CD4-positive, alpha-beta T cell treated with Interleukin-17A for 4 hours (primary cell): ENCODE data around the gene PIM3.

Experiments
- DNase-seq: peaks from one replicate; pipeline ENCODE4 v3.0.0-alpha.2; 2020; ENCODE audit warnings: mixed read lengths

The PIM3 gene

GRCh38 chr22:49960159-49961004, at the start of gene PIM3:
PIM3 (plus strand) TSS chr22:49960772; CDS start chr22:49960948, 176 bp downstream.
- peak; percentile 94 for DNase-seq

- no peak for DNase-seq
Observed at GRCh38 chr22:49911881-49912625, 48.5 kb upstream of the PIM3 start.

GRCh38 chr22:49913026-49913425, 47.5 kb upstream of the PIM3 start:
- no peak for DNase-seq

GRCh38 chr22:49913446-49913845, 47.1 kb upstream of the PIM3 start:
- DNase-seq, result no peak

- DNase-seq, result no peak
Observed at GRCh38 chr22:49914256-49914655, 46.3 kb upstream of the PIM3 start.

- DNase-seq, result no peak
Observed at GRCh38 chr22:49915610-49916009, 45.0 kb upstream of the PIM3 start.

- DNase-seq, result no peak
Observed at GRCh38 chr22:49916831-49917230, 43.7 kb upstream of the PIM3 start.

- peak; percentile 96 for DNase-seq
Observed at GRCh38 chr22:49917974-49918910, 42.3 kb upstream of the PIM3 start, which contains the start of the genes ALG12 and CRELD2. ALG12 (minus strand) TSS chr22:49918438; CDS start chr22:49913765, 4,673 bp downstream. CRELD2 (plus strand) TSS chr22:49918634; CDS start chr22:49918770, 136 bp downstream.

GRCh38 chr22:49918911-49919881, 41.4 kb upstream of the PIM3 start:
- DNase-seq, result no peak

GRCh38 chr22:49920859-49921258, 39.7 kb upstream of the PIM3 start:
- no peak for DNase-seq

- DNase-seq, result no peak
Observed at GRCh38 chr22:49921508-49922278, 38.9 kb upstream of the PIM3 start.

GRCh38 chr22:49922484-49922883, 38.1 kb upstream of the PIM3 start:
- no peak for DNase-seq

- DNase-seq, result no peak
Observed at GRCh38 chr22:49922926-49923325, 37.6 kb upstream of the PIM3 start.

- DNase-seq, result peak; percentile 32
Observed at GRCh38 chr22:49923445-49923844, 37.1 kb upstream of the PIM3 start.

- DNase-seq, result no peak
Observed at GRCh38 chr22:49924113-49924833, 36.3 kb upstream of the PIM3 start.

- DNase-seq, result peak; percentile 81
Observed at GRCh38 chr22:49925525-49926128, 34.9 kb upstream of the PIM3 start.

GRCh38 chr22:49926916-49927315, 33.7 kb upstream of the PIM3 start:
- DNase-seq, result no peak

- no peak for DNase-seq
Observed at GRCh38 chr22:49927483-49928184, 32.9 kb upstream of the PIM3 start.

- DNase-seq, result no peak
Observed at GRCh38 chr22:49928185-49928495, 32.4 kb upstream of the PIM3 start.
